ENCODE data around the gene THSD4.

THSD4 gene

DNA sequence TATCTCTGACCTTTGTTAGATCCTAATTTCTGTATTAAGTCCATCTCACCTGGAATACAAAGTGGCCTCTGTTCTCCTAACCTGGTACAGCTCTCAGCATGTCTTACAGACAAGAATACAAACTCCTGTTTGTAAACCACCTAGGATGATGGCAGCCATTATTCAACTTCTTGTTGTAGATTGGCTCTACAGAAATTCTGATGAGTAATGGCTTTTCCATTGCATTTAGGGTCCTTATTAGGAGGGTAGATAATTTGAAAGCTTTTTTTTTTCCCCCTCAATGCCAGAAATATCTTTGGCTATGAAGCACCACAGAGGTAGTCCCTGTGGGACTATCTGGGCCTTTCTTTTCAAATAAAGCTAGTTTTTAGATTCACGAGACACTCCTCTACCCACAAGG is 704.9 kb downstream of the THSD4 start:
- H3K9ac ChIP-seq (ENCODE audit: low read length): no peak overlapping the region
- no peak overlapping the region for H3K27ac ChIP-seq (ENCODE audit: low read depth, low read length)
- H3K4me3 ChIP-seq (ENCODE audit: low read depth in 1 of 2, low read length in 2 of 2): no peak overlapping the region
- H3K36me3 ChIP-seq (ENCODE audit: insufficient read depth, low read length): peaks cover 6% of the 10 kb centered on the region
- no peaks in the 10 kb centered on the region for H3K27me3 ChIP-seq (ENCODE audit: control insufficient read depth in 1 of 2, insufficient read depth in 2 of 2, low read length in 2 of 2)
- H3K9me3 ChIP-seq (ENCODE audit: low read length): peaks cover 6% of the 10 kb centered on the region
- H3K4me1 ChIP-seq (ENCODE audit: insufficient read depth, low read length): no peaks in the 10 kb centered on the region

DNA sequence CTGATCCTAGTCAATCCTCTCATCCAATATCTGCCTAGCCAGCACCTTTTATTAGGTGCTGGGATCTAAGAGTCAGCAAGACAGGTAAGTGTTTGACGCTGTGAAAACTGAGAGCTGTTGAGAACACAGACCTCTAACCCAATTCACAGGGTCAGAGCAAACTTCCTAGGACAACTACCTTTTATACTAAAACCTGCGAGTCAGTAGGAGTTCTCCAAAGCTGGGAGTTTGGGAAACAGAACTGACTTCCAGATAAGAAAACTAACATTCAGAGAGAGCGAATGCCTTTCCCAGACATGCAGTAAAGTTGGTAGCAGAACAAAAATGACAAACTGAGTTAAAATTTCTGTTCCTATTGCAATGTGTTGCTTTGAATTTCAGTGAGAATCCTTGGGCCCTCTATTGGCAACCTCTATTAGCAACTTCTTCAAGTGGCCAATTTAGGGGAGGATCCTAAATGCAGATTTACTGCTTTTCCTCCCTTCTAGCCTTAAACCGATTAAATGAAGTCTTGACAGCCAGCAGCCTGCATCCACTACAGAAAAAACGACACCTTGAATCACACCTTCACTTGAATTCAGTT is 706.4 kb downstream of the THSD4 start:
- H3K36me3 ChIP-seq (ENCODE audit: insufficient read depth, low read length): peaks cover 14% of the 10 kb centered on the region
- no peaks in the 10 kb centered on the region for H3K27me3 ChIP-seq (ENCODE audit: control insufficient read depth in 1 of 2, insufficient read depth in 2 of 2, low read length in 2 of 2)

GRCh38 chr15:71822890-71823630 is 707.8 kb downstream of the THSD4 start:
- H3K4me3 ChIP-seq (ENCODE audit: low read depth in 1 of 2, low read length in 2 of 2): no peak overlapping the region
- no peak overlapping the region for H3K9ac ChIP-seq (ENCODE audit: low read length)
- H3K4me1 ChIP-seq (ENCODE audit: insufficient read depth, low read length): no peaks in the 10 kb centered on the region
- no peak overlapping the region for H3K27ac ChIP-seq (ENCODE audit: low read depth, low read length)
- peaks cover 29% of the 10 kb centered on the region for H3K36me3 ChIP-seq (ENCODE audit: insufficient read depth, low read length)
- no peaks in the 10 kb centered on the region for H3K27me3 ChIP-seq (ENCODE audit: control insufficient read depth in 1 of 2, insufficient read depth in 2 of 2, low read length in 2 of 2)
- H3K9me3 ChIP-seq (ENCODE audit: low read length): peaks cover 6% of the 10 kb centered on the region

More for the DNA sequence above, 706.4 kb downstream of the THSD4 start:
- Histone ChIP-seq H3K4me3 (ENCODE audit: low read depth in 1 of 2, low read length in 2 of 2) (no peak overlapping the region), H3K9me3 (ENCODE audit: low read length) (peaks cover 6% of the 10 kb centered on the region), H3K4me1 (ENCODE audit: insufficient read depth, low read length) (no peaks in the 10 kb centered on the region), H3K27ac (ENCODE audit: low read depth, low read length) (no peak overlapping the region), H3K9ac (ENCODE audit: low read length) (no peak overlapping the region)

DNA sequence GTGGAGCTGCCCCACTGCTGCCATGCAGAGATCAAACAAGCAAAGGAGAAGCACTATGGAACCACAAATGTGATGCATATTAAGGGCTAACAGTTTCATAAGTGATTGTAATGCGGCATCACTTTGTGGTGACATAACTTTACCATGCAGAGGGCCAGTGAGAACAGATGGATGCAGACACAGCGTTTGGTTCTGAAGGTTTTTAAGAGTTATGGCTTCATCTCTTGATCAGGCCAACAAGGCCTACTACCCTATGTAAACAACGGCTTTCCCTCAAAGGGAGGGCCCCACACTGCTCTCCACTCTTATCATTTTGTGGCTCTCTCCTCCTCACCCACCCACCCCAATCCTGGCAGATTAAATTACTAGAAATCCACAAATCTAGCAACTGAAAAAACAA is 708.5 kb downstream of the THSD4 start:
- H3K36me3 ChIP-seq (ENCODE audit: insufficient read depth, low read length): peaks cover 36% of the 10 kb centered on the region

GRCh38 chr15:71825021-71825730 is 709.9 kb downstream of the THSD4 start:
- Histone ChIP-seq H3K9me3 (ENCODE audit: low read length) (peaks cover 6% of the 10 kb centered on the region), H3K36me3 (ENCODE audit: insufficient read depth, low read length) (peaks cover 49% of the 10 kb centered on the region), H3K4me3 (ENCODE audit: low read depth in 1 of 2, low read length in 2 of 2) (no peak overlapping the region), H3K4me1 (ENCODE audit: insufficient read depth, low read length) (no peaks in the 10 kb centered on the region), H3K9ac (ENCODE audit: low read length) (no peak overlapping the region), H3K27me3 (ENCODE audit: control insufficient read depth in 1 of 2, insufficient read depth in 2 of 2, low read length in 2 of 2) (no peaks in the 10 kb centered on the region), H3K27ac (ENCODE audit: low read depth, low read length) (no peak overlapping the region)

More for the DNA sequence above, 708.5 kb downstream of the THSD4 start:
- Histone ChIP-seq H3K9me3 (ENCODE audit: low read length) (peaks cover 6% of the 10 kb centered on the region), H3K27me3 (ENCODE audit: control insufficient read depth in 1 of 2, insufficient read depth in 2 of 2, low read length in 2 of 2) (no peaks in the 10 kb centered on the region), H3K4me3 (ENCODE audit: low read depth in 1 of 2, low read length in 2 of 2) (no peak overlapping the region), H3K4me1 (ENCODE audit: insufficient read depth, low read length) (no peaks in the 10 kb centered on the region), H3K27ac (ENCODE audit: low read depth, low read length) (no peak overlapping the region), H3K9ac (ENCODE audit: low read length) (no peak overlapping the region)

- H3K4me1 ChIP-seq (ENCODE audit: insufficient read depth, low read length): no peaks in the 10 kb centered on the region
- H3K27ac ChIP-seq (ENCODE audit: low read depth, low read length): no peak overlapping the region
- H3K4me3 ChIP-seq (ENCODE audit: low read depth in 1 of 2, low read length in 2 of 2): no peak overlapping the region
- peaks cover 50% of the 10 kb centered on the region for H3K36me3 ChIP-seq (ENCODE audit: insufficient read depth, low read length)
- H3K9ac ChIP-seq (ENCODE audit: low read length): no peak overlapping the region
- no peaks in the 10 kb centered on the region for H3K27me3 ChIP-seq (ENCODE audit: control insufficient read depth in 1 of 2, insufficient read depth in 2 of 2, low read length in 2 of 2)
- peaks cover 6% of the 10 kb centered on the region for H3K9me3 ChIP-seq (ENCODE audit: low read length)
These were observed 710.9 kb downstream of the THSD4 start for GRCh38 chr15:71826196-71826595.

- no peaks in the 10 kb centered on the region for H3K27me3 ChIP-seq (ENCODE audit: control insufficient read depth in 1 of 2, insufficient read depth in 2 of 2, low read length in 2 of 2)
- H3K4me3 ChIP-seq (ENCODE audit: low read depth in 1 of 2, low read length in 2 of 2): no peak overlapping the region
- H3K36me3 ChIP-seq (ENCODE audit: insufficient read depth, low read length): peaks cover 42% of the 10 kb centered on the region
- H3K27ac ChIP-seq (ENCODE audit: low read depth, low read length): no peak overlapping the region
- no peaks in the 10 kb centered on the region for H3K4me1 ChIP-seq (ENCODE audit: insufficient read depth, low read length)
- no peaks in the 10 kb centered on the region for H3K9me3 ChIP-seq (ENCODE audit: low read length)
- no peak overlapping the region for H3K9ac ChIP-seq (ENCODE audit: low read length)
These were observed 715.7 kb downstream of the THSD4 start for GRCh38 chr15:71830981-71831380.

Measured in muscle layer of colon (tissue), 2 donors.